GM12873 (cell line): ENCODE data around the gene KANSL1.

ENCODE experiments used
- TF ChIP-seq, protein P1 (sequence below): IDR thresholded peaks from 2 replicates; pipeline ENCODE4 v1.5.1; 2012; ENCODE audit warnings: low read depth, mild to moderate bottlenecking, moderate library complexity, low read length, control low read depth; ENCODE audit not compliant: insufficient read depth; ENCODE audit errors: missing control alignments

KANSL1 gene

DNA sequence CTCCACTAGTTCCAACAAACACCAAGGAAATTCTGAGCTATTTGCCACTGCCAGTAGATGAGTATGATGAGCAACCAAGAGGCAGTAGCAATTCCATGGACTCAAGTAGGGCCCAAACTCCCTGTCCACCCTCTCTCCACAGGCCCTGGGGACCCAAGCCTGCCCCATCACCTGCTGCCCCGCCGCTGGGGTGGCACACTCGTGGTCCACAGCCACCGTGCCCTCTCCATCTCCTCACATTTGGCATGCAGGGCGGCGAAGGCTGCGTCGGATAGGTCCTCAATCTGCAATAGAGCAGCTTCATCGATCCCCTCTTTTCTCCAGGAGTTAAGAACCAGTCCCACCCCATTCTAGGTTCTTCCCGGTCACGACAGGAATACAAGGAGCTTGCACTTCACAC lies 160.3 kb downstream of the KANSL1 start:
- TF ChIP-seq, protein P1, sequence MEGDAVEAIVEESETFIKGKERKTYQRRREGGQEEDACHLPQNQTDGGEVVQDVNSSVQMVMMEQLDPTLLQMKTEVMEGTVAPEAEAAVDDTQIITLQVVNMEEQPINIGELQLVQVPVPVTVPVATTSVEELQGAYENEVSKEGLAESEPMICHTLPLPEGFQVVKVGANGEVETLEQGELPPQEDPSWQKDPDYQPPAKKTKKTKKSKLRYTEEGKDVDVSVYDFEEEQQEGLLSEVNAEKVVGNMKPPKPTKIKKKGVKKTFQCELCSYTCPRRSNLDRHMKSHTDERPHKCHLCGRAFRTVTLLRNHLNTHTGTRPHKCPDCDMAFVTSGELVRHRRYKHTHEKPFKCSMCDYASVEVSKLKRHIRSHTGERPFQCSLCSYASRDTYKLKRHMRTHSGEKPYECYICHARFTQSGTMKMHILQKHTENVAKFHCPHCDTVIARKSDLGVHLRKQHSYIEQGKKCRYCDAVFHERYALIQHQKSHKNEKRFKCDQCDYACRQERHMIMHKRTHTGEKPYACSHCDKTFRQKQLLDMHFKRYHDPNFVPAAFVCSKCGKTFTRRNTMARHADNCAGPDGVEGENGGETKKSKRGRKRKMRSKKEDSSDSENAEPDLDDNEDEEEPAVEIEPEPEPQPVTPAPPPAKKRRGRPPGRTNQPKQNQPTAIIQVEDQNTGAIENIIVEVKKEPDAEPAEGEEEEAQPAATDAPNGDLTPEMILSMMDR, result no peak

- TF ChIP-seq, protein P1, result no peak
Measured at GRCh38 chr17:46031920-46032319, 161.3 kb downstream of the KANSL1 start.

- TF ChIP-seq, protein P1, result no peak
Measured at GRCh38 chr17:46031440-46031839, 161.8 kb downstream of the KANSL1 start.

DNA sequence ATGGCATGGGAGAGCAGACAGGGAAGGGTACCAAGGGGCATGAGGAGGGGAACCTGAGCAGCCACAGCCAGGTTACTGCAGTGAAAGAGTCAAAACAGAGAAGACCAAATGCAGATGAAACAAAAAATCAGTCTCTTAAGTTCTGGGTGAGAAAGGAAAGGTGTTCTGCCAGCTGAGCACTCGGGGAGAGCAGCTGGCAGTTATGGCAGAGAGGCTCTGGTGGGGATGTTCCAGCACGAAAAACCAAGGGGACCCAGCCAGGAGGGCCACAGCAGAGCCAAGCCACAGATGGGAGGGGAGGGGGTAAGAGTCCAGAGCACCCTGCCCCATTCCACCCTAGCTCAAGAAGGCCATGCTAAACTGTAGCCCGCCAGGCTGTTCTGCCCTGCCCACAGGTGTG lies 162.5 kb downstream of the KANSL1 start:
- TF ChIP-seq, protein P1, result no peak

- TF ChIP-seq, protein P1, result no peak
Measured at GRCh38 chr17:46029627-46030026, 163.6 kb downstream of the KANSL1 start.

- TF ChIP-seq, protein P1, result no peak
Measured at GRCh38 chr17:46028981-46029565, 164.2 kb downstream of the KANSL1 start.

DNA sequence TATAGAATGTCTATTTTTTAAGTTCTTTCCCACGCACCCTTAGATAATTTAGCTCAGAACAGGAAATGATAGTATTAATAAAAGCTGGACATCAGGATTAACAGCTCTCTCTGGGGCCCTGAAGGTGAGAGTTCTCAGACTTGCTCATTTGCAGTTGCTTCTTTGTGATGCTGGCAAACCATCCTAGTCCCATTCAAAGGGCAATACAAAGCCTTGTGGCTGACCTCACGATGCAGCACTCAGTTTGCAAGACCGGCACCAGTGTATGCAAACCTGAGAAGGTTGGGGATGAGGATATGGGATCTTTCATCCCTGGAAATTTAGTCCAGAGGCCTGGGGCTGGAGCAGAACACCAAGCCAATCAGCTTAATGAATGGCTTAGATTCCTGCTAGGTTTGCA lies 164.9 kb downstream of the KANSL1 start:
- TF ChIP-seq, protein P1, result no peak
